HG02938 (cell line): ENCODE measurements around the gene UNC79.
"Not testable (repeated sequence)": the region's sequence is repeated elsewhere in the genome, so short reads cannot be mapped to it uniquely, and the experiment has no call there.

Source experiments
- ATAC-seq: cut with Tn5 transposase; IDR thresholded peaks from one replicate; pipeline ENCODE4 v1.9.1; 2021; ENCODE audit warnings: mild to moderate bottlenecking, moderate library complexity; ENCODE audit not compliant: unreplicated experiment

The UNC79 gene

DNA sequence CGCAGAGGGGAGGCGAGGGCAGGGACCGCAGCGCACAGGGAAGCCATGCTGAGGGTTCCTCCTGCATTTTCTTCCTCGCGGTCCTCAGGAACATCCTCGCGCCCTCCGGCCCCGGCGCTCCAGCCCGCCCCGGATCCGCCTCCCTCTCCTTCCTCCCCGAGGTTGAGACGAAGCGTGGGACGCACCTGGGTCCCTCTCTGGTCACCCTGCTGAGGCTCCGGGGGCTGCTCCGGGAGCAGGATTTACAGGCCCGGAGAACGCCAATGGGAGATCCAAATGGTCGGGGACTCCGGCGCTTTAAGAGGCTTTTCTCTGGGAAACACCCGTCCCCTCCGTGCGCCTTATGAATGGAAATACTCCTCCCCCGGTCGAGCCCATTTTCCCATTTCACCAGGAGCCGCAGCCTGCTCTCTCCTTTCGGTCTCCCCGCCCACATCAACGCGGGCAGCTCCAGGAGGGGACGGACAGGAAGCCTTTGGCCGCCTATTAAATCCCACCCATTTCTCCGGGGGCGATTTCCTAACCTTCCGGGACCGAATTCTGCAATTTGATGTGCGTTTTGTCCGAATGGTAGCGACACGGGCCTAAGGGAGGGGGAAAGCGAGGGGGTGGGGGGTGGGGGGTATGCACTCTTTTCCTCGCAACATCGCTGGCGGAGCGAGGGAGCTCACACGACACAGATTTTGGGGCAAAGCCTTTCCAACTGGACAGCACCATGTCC lies at the start of gene UNC79:
UNC79 (plus strand) TSS at position 625 of the 721 bp plus-strand sequence; CDS start at position 716, 91 bp downstream.
- ATAC-seq: no peak

DNA sequence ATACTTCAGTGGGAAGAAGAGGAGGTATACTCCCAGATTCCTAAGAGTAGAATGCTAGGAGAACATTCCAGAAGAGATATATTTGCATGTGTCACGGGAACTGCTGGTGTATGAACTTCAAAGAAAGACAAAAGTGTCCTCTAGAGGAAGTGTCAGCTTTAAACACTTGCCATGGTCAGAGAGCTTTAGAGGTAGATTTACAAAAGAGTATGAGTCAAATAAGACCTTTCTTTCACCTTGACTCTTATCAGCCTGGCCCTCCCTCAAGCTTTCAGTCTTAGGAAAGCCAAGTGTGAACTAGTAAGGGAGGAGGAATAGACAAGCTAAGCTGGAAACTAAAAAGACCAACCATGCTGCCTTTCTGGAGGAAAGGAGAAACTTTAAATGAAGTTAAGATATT lies 49.1 kb upstream of the UNC79 start:
- ATAC-seq: no peak

DNA sequence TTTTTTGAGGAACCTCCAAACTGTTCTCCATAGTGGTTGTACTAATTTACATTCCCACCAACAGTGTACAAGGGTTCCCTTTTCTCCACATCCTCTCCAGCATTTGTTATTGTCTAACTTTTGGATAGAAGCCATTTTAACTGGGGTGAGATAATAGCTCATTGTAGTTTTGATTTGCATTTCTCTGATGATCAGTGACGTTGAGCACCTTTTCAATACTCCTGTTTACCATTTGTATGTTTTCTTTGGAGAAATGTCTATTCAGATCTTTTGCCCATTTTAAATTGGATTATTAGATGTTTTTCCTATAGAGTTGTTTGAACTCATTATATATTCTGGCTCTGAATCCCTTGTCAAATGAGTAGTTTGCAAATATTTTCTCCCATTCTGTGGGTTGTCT lies 46.5 kb upstream of the UNC79 start:
- not testable (repeated sequence) for ATAC-seq

DNA sequence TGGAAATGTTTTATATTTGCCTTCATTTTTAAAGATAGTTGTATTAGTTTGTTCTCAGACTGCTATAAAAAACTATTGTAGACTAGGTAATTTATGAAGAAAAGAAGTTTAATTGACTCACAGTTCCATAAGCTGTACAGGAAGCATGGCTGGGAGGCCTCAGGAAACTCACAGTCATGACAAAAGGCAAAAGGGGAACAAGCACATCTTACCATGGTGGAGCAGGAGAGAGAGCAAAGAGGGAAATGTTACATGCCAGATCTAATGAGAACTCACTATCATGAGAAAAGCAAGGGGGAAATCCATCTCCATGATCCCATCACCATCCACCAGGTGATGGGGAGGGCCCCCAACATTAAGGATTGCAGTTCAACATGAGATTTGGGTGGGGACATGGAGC lies 35.5 kb upstream of the UNC79 start:
- no peak for ATAC-seq

DNA sequence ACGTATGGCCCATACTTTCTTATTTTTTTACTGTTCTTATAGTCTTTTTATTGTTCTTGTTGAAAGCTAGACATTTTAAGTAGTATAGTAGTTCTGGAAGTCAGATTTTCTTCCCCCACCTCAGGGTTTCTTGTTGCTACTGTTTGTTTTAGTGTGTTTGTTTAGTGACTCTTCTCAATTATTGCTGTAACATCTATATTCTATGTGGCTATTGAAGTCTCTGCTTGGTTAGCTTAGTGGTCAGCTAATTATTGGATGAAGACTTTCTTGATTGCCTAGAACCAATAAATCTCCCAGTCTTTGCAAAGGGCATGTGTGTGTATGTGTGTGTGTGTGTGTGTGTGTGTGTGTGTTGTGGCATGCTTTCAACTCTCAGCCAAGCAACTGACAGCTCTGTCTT lies 34.3 kb upstream of the UNC79 start:
- ATAC-seq: no peak

DNA sequence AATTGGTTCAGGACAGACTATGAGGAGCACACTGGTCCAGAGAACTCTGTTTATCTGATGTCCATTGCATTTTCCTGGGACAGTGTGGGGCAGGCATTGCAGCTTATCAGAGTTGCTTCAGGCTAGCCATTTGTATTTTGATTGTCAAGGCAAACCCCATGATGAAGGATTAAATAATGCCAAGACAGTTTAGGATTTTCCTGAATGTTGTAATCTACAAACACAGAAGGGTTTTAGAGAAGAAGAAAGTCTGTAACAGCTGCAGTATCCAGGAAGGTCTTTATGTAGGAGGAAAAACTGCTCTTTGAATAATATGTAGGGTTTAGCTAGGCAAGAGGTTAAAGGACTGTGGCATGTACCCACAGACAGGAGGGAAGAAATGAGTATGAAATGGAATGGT lies 32.2 kb upstream of the UNC79 start:
- ATAC-seq: no peak

DNA sequence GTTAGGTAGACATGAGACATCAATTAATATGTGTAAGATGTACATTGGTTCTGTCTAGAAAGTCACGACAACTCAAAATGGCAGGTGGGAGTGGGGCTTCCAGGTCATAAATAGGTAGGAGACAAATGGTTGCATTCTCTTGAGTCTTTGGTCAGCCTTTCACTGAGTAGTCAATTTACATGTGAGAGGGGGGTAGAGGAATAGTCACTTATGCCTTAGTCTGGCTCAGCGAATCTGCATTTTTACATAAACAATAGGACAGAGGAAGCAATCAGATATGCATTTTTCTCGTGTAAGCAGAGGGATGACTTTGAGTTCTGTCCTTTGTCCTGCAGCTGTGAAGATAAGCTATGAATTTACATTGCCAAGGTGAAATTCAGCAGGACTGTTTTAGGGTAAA lies 27.8 kb upstream of the UNC79 start:
- ATAC-seq: no peak

DNA sequence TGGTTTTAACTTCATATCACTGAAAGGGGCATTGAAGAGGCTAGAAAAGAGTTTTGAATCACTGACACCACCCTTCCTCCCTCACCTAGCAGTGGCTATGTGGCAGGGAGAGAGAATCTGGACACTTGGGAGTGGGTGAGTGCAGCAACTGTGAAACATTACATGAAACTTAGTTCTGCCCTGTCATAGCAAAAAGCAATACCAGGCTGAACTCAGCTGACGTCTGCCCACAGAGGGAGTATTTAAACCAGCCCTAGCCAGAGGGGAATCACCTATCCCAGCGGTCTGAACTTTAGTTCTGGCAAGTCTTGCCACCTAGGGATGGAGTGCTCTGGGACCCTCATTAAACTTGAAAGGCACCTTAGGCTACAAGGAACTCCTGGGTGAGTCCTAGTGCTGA lies 20.7 kb upstream of the UNC79 start:
- ATAC-seq: no peak

DNA sequence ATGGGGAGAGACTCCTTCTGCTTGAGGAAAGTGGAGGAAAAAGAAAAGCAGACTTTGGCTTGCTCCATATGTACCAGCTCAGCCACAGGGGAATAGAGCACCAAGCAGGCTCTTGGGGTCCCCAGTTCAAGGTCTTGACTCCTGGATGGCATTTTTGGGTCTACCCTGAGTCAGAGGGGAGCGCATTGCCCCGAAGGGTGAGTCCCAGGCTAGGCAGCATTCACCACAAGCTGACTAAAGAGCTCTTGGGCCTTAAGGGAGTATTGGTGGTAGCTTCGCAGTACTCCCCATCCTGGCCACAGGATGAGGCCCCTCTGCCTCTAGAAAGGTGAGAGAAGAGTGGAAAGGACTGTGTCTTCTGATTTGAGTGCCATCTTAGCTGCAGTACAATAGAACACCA lies 19.8 kb upstream of the UNC79 start:
- no peak for ATAC-seq

DNA sequence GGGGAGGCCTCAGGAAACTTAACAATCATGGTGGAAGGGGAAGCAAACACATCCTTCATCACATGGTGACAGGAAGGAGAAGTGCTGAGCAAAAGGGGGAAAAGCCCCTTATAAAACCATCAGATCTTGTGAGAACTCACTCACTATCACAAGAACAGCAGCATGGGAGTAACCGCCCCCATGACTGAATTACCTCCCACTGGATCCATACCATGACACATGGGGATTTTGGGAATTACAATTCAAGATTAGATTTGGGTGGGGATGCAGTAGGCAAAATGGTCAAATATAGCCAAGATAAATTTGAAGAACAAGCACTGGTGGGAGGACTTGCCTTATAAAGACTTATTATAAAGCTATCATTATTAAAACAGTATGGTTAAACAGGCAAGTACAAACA lies 5.6 kb upstream of the UNC79 start:
- ATAC-seq: not testable (repeated sequence)

DNA sequence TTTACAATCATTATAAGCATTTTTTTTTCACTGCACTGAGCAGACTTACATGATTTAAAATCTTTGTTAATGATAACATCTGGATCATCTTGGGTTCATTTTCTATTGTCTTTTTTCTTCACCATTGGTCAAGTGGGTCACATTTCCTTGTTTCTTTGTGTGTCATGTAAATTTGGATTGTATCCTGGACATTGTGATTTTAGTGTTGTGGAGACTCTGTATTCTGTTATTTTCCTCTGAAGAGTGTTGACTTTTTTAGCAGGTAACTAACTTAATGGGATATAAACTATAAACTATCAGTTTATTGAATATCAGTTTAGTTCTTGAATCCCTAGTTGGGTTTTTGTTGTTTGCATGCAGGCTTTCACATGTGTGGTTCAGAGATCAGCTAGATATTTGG lies 4.0 kb upstream of the UNC79 start:
- no peak for ATAC-seq

DNA sequence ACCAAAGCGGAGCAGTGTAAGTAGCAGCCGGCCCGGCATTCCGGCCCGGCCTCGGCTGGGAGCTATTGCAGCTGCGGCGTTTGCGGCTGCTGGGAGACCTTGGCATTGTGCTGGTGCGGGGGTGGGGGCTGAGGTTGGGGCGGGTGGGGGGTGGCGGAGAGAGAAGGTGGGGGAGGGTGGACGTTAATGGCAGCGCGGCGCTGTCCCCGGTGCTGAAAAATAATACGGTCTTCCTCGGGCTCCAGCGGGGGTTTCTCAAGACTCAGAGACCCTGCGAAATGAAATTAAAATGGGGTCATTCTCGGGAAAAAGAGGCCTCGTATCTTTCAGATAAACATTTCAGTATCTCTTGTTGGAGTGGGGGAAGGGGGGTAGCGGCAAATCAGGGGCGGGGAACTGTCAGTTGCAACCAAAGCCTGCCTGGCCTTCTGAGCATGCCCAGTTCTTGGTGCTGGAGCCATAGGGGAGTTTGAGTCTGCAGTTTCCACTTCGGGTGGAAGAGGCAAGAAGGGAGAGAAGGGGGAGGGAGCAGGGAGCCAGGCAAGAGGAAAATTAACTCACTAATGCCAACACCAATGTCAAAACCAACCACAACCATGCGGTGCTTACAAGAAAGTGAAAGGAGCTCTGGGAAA lies 414 bp downstream of the UNC79 start:
- no peak for ATAC-seq

DNA sequence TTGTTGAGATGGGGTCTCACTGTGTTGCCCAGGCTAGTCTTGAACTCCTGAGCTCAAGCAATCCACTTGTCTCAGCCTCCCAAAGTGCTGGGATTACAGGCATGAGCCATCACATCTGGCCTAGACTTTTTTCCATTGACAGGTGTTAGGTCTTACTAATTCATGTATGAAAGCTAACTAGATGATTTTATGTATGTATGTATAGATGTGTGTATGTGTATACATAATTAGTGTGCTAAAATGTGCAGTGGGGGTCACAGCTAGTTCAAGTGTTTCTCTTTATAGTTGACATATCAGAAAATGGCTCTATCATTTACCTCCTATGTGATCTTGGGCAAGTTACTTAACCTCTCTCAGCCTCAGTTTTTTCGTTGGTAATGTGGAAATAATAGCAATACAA lies 23.5 kb downstream of the UNC79 start:
- no peak for ATAC-seq

DNA sequence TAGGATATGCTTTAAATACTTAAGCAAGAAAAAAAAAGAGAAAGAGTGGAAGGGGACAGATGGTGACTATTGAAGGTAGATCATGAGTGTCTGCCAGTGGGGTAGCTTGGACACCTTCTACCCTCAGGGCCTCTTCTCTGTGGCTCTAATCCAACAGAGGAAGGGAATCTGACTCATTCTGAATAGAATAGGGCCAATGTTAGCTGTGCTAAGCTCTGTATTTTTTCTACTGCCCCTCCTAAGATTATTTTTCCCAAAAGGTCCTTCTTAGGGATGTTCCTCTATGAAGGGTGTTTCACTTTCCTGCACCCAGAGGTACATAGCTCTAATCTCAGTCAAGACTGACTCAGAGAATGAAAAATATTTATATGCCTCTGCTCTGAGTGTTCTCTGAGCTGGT lies 25.6 kb downstream of the UNC79 start:
- no peak for ATAC-seq

DNA sequence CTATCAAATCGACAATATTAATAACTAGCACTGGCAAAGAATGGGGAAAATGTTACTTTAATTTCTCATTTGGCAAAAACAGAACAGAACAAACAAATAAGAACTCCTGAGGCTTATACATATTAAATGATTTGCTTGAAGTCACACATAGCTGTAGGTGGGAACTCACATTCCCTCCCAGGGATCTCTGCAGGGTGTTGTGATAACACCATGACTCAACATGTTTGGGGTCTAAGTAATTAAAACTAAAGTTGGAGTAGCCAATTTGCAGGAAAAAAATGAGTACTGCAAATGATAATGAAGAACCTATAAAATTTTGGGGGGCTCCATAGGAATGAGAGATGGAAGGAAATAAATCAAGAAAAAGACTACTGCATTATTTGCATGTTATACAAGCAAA lies 27.5 kb downstream of the UNC79 start:
- no peak for ATAC-seq

DNA sequence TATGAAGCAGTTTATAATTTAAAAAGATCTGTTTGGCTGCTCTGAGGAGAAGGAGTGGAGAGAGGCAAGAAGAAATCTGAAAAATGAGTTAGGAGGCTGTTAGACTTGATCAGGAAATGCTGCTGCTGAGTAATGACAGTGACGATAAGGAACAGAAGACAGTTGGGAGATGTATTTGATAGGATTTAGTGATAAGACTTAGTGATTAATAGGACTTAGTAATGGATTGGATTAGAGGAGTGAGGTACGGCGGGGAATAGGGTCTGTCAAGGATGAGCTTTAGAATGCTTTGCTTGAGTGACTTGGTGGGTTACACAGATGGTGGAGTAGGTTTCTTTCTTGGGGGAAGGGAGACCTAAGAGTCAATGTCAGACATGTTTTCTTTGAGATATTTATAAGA lies 31.7 kb downstream of the UNC79 start:
- no peak for ATAC-seq

DNA sequence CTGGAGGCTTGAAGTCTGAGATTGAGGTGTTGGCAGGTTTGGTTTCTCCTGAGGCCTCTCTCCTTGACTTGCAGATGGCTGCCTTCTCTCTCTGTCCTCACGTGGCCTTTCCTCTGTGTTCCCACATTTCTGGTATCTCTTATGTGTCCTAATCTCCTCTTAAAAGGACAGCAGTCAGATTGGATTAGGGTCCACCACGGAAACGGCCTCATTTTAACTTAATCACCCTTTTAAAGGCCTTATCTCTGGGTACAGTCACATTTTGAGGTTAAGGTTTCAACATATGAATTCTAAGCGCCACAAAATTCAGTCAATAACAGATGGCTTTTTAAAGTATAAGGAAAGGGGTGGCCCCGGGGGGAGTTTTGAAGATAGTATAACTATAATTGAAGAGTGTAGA lies 33.5 kb downstream of the UNC79 start:
- ATAC-seq: no peak

DNA sequence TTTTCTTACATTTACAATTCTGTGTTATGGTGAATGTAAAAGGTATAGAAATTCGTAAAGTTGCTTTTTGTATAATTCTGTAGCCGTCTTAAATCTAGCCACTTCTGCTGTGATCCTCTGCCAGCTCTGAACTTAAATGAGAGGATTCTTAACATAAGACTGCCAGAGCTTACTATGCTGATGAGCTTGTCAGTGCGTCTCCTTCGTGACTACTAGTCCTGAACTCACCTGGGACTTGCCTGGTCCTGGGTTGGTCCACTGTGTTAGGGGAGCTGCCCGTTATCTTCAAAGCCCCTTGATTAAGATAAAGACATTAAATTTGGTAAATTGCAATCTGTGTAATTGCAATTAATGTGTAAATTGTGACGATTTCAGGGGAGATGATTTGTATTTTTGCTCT lies 44.7 kb downstream of the UNC79 start:
- ATAC-seq: no peak

DNA sequence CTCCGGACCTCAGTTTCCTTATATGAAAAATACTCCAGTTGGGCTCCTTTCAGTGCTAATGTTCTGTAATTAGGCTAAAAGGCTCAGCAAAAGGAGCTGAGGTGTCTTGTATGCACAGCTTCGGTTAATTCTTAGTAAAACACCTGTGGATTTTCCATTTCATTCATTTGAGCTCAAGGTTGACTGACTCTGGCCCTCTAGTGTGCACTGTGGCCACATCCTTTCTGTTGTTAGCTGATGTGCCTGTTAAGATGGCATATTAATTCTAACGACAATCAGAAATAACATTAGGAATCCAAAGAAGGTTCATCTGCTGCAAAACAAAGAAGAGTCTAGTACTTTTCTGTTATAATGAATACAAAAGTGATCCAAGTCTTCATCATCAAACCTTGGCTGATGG lies 45.6 kb downstream of the UNC79 start:
- ATAC-seq: no peak

DNA sequence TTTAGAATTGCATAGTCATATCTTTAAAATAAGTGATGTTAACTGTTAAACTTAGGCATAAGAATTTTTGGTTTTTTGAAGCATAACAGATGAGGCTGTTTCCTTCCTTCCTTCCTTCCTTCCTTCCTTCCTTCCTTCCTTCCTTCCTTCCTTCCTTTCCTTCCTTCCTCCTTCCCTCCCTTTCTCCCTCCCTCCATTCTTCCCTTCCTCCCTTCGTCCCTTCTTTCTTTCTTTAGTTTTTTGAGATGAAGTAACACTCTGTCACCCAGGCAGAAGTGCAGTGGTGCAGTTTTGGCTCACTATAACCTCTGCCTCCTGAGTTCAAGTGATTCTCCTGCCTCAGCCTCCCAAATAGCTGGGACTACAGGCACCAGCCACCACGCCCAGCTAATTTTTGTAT lies 48.3 kb downstream of the UNC79 start:
- not testable (repeated sequence) for ATAC-seq

DNA sequence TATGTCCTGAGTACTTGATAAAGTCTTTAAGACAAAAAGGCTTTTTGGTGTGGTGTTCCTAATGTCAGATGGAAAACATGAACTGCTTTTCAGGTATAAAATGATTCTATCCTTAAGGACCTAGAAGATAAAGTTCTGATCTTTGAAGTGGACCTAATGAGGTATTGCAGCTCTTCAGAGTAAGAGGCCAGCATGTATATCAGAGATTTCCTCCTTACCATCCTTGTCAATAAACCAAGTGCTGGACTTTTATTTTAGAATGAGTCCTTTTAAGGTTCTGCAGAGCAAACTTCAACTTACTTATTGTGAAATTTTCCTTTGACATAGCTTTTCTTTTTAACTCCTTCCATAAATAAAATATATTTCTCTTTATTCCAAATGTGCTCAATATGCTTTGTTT lies 50.1 kb downstream of the UNC79 start:
- no peak for ATAC-seq

DNA sequence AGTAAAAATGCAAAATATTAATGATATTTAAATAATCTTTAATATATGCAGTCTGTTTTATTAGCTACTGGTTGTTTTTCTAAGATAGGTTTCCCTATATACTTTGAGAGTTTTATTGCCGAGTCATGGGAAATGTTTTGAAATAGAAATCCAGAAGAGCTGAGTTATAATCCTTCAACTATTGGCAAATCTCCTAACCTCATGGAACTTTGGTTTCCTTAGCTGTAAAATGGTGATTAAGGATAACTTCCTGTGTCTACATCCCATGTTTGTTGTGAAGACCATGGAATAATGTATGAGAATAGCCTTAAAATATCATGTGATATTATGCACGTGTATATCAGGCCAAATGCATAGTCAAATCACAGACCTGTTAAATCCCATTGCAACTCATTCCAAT lies 51.0 kb downstream of the UNC79 start:
- no peak for ATAC-seq

DNA sequence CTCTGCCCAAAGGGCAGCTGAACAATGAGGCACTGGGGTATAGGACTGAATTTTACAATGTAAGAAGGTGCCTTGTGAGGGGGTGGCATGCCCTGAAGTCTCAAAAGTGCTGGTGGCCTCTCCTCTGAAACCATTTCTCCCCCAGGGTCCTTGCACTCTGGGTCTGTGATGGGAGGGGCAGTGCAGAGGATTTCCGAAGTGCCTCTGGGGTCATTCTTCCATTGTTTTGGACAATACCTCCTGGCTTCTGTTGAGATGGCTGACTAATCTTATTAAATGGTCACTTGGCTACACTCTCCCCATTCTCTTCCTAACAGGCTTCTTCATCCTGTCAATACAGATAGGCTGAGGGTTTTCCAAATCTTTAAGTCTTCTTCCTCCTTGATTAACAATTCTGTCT lies 59.3 kb downstream of the UNC79 start:
- no peak for ATAC-seq
